ENCODE results near the gene TMEM184B.
A peak's percentile ranks its signal among the peaks of the same experiment; 100 is the strongest.

The TMEM184B gene

DNA sequence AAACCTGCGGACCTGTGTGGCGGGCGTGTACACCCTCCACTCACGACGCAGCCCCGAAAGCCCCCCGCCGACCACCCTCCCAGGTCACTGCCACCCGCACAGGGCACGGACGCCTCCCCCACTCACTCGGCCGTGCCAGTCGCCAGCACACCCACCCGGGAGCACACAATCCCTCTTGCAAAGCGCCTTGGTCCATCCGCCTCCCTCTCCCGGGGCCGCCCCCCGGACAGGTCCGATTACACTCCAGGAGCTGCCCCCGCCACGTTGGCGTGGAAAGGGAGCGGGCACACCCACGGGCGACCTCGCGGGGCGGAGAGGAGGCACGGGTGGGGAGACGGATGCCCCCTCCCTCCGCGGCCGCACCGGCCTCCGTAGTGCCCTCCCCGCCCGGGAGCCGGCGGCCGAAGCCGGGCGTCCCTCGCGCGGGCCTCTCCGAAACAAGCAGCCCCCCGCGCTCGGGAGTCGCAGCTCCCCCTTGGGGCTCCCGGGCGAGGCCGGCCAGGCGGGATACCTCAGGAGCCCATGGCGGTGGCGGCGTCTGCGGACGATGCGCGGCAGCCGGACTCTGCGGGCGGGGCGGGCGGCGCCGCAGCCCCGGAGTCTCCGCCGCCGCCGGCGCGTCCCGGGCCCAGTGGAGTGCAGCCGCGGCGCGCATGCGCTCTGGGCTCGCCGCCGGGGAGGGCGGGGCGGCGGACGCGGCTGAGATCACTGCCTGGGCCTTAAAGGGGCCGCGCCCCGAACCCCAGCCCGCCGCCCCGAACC, at the start of gene TMEM184B:
Gene TMEM184B, minus strand, starts transcription at position 638 of the 762 bp plus-strand sequence. CDS start 25,049 bp downstream, outside the sequence.
- peak; percentile 34 to 85 for DNase-seq

DNA sequence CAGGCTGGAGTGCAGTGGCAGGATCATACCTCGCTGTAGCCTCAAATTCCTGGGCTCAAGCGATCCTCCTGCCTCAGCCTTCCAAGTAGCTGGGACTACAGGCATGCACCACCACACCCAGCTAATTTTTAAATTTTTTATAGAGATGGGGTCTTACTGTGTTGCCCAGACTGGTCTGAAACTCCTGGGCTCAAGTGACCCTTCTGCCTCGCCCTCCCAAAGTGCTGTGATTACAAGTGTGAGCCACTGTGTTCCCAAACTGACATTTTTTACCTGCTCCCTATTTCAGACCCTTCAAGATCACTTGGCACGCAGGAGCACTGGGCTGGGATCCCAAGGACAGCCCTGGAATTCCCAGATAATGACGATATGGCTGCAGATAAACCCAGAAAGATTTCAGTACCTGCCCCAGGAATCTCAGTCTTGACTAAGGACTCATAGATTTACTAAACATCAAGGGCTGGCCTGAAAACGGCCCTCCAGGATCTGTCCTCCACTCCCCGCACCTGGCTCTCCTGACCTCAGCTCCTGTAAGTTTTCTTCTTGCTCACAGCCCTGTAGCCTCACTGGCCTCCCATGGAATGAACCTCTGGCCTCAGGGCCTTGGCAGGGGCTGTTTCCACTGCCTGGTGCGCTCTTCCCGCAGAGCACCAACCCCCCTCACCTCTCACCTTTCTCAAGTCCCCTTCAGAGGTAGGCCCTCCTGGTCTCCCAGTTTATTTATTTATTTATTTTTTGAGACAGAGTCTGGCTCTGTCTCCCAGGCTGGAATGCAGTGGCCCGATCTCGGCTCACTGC, 48.0 kb upstream of the TMEM184B start:
- no peak for DNase-seq

DNA sequence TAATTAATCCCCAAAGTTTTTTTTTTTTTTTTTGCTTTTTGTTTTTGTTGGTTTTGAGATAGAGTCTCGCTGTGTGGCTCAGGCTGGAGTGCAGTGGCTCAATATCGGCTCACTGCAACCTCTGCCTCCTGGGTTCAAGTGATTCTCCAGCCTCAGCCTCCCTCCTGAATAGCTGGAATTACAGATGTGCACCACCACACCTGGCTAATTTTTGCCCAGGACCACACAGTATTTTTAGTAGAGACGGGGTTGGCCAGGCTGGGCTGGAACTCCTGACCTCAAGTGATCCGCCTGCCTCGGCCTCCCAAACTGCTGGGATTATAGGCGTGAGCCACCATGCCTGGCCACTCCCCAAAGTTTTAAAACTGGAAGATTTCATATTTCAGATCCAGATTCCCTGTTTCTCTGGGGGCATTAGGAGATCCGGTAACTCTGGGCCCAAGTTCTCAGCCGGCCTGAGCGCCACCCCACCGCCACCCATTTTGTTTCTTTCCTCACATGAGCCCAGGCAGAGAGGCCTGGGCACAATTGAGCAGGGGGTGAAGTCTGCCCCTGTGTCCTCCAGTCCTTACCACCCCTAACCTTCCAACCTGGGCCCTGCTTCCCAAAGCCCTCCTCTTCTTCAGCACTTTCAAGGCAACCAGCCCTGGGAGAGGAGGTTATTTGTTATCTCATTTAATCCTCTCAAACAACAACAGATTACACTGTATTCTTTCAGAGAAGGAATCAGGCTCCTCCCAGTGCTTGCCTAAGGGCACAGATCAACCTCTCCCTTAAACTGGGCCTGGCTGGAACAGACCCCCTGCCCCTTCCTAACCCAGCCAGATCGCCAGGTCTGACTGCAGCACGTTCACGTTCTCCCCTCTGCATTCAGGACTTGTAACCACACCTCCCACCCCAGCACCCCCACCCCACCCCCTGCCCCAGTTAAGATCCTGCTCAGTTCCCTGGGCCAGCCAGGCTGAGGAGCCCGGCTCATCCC, 46.3 kb upstream of the TMEM184B start:
- DNase-seq = no peak

DNA sequence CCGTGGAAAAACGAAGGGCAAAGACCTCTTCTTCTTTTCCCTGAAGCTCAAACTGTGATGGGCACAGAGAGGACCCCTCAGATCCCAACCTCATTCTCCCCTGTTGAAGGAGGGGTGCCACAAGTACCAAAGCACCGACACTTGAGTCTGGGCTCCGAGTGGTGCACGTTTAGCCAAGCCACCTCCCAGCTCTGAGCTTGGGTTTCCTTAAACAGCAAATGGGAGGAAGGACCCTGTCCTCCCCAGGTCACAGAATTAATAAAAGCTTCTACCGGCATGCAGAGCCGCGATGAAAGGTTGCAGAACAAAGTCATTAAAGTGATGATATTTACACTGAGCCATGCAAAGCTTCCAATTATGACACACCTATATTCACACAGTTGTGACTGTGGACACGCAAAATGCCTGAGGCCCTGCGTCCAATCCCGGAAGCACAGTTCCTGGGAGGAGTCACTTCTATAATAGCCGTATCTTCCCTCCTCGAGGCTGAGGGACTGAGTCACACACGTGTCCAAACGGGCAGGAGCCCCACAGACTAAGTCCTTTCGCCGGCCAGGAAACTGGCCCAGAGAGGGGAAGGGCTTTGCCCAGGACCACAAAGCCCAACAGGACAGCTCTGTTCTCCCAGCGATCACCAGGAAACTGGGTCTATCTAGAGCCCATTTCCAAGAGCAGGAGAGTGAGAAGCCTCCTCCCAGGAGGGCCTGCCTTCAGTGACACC, 45.3 kb upstream of the TMEM184B start:
- no peak for DNase-seq

DNA sequence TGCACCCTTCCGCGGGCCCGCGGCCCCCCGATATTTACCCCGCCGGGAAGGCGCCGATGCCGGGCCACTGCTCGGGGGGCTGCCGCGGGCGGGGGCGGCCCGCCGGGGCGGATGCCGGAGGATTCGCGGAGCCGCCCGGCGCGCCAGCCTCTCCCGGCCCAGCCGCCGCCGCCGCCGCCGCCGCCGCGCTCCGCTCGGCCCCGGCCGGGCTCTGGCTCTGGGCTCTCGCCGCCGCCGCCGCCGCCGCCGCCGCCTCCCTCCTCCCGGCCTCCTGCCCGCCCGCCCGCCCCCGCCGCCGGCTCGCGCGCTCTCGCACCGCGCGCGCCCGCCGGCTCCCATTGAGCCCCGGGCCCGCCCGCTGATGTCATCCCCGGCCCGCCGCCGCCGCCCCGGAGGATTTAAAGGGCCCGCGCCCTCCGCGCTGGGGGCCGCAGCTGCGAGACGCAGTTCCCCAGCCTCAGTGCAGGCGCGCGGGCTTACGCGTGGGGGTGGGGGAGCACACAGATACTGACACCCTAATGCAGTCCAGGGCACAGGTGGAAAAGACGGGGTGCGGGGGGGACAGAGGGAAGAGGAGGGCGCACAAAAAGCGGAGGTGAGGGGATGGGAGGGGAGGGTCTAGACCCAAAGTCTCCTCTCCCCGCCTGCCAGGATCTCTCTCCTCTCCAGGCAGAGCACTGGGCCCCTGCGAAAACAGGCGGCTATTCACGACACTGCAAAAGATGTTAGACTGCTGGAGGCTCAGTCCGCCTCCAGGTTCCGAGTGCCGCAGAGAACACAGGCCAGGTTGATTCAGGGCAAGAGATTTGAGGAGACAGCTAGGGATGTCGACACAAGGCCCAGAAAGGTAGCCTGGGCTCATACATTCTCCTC, 44.5 kb upstream of the TMEM184B start, which contains the start of gene CSNK1E:
Gene CSNK1E, minus strand, starts transcription at position 312 of the 873 bp plus-strand sequence. CDS start 3,276 bp downstream, outside the sequence.
- peak; percentile 23 to 68 for DNase-seq

DNA sequence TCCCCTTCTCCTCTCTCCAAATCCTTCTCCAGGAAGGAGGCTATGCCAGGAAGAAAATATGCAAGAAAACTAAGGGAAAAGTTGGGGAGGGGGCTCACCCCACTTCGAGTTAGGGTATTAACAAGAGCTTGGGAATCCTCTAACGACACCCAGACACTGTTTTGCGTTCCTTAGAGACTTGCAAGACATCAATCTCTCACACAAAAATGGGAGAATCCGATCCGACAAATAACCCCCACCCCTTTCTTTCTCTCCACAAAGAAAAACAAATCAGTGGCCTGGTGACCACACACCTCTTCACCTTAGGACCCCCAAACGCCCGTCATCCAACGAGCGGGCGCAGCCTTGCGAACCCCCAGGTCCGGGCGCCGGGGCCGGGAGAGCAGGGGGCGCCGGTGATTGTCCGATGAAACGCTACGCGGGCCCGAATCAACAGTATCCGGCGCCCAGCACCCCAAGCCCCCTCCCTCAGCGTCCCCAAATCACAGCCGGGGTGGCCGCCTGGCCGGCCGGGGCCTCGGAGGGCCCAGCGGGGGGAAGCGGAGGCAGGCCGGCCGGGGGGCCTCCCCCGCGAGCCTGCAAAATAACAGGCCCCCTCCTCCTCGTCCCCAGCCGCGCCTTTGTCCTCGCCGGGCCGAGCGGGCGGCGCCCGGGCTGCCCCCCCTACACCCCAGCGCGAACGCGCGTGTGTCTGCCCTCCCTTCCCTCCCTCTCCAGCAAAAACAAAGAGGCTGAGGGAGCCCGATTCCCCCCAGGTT, 43.7 kb upstream of the TMEM184B start:
- no peak for DNase-seq

DNA sequence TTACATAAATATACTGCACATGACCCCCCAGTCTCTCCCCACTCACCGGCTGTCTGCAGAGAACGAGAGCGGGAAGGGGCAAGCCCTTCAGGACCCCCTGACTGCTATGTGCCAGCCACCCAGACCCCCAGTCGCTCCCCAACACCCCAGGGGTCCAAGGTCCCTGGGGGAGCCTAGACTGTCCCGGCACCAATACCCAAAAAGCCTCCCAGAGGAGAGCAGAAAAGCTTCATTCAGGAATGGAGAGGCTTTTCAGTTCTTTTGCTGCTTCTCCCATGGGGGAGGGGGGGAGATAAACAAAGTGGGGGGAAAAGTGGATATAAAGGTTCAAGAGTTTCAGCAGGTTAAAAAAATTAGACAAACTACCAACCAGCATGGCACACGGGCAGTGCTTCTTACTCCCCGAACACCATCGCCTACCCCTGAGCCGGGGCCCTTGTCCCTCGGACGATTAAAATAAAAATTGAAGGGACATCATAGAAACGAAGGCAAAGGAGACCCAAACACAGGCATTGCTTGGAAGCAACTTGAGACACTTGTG, 43.1 kb upstream of the TMEM184B start:
- no peak for DNase-seq

DNA sequence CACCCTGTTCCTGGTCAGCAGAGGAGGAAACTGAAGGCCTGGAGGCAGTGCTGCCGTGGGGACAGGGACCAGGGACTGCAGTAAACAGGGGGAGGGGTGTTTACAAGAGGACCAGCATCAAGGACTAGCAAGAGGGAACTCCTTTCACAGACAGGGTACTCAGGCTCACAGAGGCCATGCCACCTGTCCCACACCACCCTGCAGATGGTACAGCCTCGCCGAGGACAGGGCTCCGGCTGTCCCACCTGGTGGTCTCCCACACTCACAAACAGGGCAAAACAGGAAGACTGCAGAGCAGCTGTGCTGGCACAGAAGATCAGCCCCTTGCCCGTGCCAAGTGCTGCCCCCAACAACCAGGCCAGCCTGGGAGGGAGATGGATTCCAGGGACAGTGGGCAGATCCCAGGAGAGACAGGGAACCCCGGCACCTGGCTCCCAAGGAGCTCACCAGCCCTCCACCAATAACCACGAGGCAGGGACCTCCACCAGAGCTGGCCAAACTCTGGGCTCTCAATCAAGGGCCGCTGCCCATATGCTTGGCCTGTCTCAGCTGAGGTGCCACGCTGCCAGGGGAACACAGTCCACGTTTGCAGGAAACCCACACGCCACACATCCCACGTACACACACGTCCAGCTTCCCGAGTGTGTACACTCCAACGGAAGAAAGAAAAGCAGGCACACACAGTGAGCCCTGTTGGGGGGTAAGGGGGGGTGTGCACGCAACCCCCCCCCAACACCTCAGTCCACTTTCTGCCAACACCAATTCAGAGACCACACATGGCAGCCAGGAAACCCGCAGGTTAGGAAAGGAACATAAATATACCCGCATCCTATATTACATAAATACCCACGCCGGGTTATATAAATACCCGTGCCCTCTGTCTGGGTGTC, 42.4 kb upstream of the TMEM184B start:
- DNase-seq = no peak

DNA sequence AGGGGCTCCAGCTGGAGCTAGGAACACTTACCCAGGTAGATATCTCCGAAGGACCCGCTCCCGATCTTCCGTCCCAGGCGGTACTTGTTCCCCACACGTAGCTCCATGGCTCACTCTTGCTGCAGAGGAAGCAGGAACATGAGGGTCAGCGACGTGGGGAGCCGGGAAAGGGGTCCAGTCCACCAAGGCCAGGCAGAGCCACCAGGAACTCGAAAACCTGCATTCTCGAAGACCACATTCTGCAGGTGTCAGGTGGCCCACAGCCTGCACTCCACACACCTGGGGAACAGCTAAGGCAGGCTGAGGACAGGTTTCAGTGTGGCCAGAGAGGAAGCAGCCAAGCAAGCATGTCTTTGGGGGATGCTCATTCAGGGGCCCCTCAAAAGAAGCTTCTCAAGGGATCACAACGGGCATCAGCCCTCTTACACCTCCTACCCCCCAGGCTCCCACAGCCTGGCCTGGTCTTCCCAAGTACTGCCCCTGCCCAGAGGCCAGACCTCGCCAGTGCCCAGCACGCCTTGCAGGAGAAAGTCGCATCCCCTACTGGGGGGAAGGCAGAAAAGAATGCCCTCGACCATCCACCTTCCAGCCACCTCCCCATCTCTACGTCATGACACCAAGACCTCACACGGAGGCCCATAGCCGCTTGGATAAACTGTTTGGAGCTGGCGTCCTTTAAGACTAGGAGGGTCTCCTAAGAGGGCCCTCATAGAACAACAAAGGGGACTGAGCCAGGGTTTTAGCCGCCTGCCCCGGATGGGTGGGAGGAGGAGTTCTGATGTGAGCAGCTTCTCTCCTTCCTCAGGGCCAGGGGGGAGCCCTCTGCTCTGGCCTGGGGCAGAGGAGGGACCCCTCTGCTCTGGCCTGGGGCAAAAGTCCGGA, 41.5 kb upstream of the TMEM184B start:
- DNase-seq = no peak

DNA sequence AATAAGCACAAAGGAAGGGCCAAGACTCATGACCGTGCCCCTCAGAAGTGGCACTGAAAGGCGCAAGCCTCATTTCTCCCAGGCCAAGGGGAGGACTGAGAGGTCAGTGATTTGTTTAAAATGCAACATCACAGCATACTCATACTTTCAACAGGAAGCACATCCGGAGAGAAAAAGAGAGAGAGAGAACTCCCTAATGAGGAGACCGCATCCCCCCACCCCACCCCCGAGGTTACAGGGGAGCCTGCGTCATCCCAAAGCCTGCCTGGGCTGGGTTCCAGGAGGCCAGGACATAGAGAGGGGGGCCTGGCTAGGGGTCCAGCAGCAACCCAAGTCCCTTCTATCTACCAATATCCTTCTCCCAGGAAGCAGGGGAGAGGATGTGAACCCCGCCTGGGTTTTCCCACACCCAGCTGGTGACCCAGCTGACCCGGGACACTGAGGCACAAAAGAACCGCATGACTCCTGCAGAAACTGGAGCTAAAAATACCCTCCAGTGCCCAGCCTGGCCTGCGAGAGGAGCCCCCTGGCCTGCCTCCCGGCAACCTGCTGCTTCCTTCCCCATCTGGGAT, 40.7 kb upstream of the TMEM184B start:
- DNase-seq = no peak

DNA sequence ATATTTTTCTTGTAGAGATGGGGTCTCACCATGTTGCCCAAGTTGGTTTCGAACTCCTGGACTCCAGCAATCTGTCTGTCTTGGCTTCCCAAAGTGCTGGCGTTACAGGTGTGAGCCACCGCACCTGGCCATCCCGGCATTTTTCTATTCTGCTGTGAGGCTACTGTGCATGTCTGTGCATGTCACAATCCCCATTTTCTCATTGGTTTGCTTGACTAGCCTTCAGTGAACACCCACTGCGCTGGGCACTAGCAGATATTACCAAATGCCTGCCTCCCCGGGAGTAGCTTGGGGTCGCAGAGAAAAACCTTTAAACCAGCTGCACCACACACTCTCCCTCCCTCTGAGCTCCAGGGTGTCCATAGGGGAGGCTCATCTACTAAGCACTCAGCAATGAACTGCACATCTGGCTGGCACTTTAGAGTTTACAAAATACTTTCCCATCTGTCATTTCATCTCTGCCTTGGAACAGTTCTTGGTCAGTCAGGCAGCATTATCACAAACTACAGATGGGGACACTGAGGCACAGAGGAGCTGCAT, 39.5 kb upstream of the TMEM184B start:
- DNase-seq = no peak

DNA sequence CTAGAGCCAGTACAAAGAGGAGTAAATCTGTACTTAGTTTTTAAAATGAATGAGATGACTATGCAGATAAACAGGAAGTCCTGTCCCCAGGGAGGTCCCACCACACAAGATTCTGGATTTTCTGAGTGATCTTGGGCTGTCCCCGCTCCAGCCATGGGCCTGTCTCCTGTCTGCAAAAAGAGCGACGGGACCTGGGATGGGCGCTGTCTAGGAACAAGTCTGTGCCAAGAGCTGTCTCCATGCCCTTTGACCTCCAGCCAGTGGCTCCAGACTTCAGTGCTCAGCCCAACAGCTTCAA, 38.5 kb upstream of the TMEM184B start:
- no peak for DNase-seq

DNA sequence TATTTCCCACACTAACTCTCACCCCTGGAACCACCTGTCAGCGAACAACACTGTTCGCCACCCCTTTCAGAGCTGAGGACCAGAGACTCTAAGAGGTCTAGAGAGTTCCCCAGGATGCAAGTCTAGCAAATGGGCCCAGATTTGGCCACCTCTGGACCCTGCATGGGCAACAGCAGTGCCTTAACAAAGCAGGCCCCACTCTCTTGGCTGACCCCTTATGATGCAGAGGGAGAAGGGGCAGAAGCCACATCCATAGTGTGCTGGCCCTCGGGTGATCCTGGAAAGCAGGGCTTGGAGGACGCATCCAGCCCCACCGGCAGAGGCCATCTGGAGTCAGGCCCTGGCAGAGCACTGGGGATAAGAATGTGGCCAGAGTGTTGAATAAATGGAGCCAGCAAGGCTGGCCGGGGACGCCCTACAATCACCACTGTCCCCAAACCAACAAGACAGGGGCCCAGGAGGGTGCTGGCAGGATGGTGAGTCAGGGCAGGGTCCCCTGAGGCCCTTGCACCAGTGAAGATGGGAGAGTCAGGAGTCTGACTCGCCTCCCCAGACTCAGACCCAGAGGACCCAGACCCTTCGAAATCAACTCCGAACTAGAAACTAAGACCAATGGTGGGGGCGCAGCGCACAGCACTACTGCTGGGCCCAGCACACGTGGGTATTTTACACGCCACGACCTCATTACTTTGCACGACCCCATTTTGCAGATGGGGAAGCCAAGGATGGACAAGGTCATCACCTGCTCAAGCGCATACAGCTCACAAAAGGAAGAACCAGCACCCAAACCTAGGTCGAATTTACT, 37.9 kb upstream of the TMEM184B start:
- no peak for DNase-seq

DNA sequence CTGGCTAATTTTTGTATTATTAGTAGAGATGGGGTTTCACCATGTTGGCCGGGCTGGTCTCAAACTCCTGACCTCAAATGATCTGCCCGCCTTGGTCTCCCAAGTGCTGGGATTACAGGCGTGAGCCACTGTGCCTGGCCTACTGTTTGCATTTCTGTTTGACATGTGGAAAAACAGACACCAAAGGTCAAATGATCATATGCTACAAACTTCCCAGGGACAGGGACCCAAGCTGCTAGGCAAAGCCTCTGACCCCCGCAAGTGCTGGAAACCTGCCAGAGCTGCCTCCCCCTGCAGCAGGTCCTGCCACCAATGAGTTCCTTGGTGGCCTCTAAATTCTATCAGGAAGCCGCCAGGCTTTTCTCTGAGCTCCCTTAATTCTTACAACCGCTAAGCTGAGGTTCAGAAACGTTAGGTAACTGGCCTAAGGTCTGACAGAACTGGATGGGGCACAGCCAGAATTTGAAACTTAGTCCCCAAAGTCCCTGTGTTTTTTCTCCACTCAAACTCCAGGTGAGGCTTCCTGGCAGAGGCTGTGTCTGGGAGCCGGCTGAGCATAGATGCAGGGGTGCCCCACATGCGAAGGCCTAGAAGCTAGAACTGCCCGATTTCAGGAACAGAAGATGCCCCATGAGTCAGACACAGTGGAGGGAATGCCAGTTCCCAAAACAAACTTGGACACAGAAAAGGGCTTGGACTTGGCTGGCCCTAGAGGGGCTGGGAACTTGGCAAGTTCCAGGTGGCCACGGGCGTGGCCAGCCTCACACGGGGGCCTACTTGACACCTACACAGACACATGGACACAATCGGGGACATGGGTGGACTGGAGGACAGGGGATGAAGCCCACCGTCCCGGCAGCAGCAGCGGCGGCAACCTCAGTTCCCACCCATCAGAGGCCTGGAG, 37.1 kb upstream of the TMEM184B start:
- no peak for DNase-seq

DNA sequence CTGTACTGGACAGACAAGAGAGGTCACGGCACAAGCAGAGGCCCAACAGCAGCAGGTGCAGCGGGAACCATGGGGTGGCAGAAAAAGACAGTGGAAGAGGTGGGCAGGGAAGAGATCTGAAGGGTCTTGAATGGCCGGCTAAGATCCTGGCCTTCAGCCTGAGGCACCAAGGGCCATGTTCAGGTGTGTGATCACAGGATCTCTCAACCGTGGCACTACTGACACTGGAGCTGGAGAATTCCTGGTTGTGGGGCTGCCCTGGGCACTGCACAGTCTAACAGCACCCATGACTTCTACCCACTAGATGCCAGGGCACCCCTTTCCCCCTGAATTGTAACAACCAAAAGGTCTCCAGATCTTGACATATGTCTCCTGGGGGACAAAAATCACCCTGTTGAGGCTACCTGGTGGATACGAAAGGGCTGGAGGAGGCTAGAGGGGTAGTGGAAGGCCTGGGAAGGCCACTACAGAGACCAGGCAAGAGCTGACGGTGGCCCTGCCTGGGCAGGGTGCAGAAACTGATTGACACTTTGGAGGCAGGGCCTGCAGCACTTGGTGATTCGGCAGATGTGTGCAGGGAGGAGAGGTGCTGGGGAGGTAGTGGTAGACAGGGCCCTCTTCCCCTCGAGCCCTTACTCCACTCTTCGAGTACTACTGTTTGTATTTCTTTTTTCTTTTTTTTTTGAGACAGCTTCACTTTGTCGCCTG, 36.1 kb upstream of the TMEM184B start:
- no peak for DNase-seq

Data from NCI-H1930 (cell line).